H7 (cell line): ENCODE results near the gene LAIR2. TPM values are rescaled to one million over a fixed set of nuclear protein-coding genes. Genes with fewer than 3 reads are reported as not detected.
"Not testable (repeated sequence)": the region's sequence is repeated elsewhere in the genome, so short reads cannot be mapped to it uniquely, and the experiment has no call there.

Source experiments
- DNase-seq: peaks from one replicate; pipeline ENCODE4 v3.0.0; 2012
- H3K27me3 ChIP-seq: 2 replicates; pipeline ENCODE4 v1.6.0; 2011; ENCODE audit warnings: mild to moderate bottlenecking, low read length; ENCODE audit not compliant: control insufficient read depth, insufficient read depth
- H3K36me3 ChIP-seq: replicated peaks from 2 replicates; pipeline ENCODE4 v1.5.1; 2011; ENCODE audit warnings: low read length; ENCODE audit not compliant: control insufficient read depth, insufficient read depth
- H3K4me3 ChIP-seq: 2 replicates; pipeline ENCODE4 v1.5.1; 2011; ENCODE audit warnings: low read depth, mild to moderate bottlenecking, control low read depth, low read length, moderate library complexity; ENCODE audit not compliant: insufficient read depth
- total RNA-seq: library from RNA; depleted of rRNA; stranded (reverse); fragments of >200 nt; shearing (Covaris generic); gene quantifications from 2 replicates; pipeline ENCODE4 v1.2.3, GENCODE V29; 2014

LAIR2 gene
- total RNA-seq, 1 experiment from 2014 or later = not detected

DNA sequence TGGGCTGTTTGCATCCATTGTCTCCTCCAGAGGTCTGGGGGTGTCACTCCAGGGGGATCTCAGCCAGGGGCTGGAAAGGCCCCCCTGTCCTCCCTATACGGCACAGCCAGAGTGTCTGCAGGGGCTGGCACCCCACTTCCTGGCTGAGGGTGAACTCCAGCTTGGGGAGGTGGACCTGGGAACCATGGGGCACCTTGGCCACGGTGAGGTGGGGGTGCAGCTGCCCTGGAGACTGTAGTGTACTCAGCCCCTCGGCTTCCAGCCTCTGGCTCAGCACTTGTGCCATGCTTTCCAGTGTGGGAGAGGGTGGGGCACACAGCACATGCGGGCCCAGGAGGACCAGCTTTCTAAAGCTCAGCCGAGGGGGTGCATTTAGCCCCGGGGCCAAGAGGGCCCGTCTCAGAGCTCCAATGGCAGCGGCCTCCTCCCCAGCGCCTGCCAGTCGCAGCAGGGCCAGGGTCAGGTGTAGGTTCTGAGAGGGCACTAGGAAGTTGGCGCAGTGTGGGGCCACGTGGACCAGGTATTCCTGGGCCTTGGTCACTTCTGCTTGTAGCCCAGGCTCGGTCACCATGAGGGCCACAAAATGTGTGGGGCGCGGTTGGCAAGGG is 40.5 kb upstream of the LAIR2 start:
- Histone ChIP-seq H3K4me3 (peak overlapping the region; percentile 77; the same call in 1 of the 2 replicates), H3K27me3 (peaks cover 7% of the 10 kb centered on the region), H3K36me3 (peaks cover 20% of the 10 kb centered on the region)
- peak; percentile 60 for DNase-seq

DNA sequence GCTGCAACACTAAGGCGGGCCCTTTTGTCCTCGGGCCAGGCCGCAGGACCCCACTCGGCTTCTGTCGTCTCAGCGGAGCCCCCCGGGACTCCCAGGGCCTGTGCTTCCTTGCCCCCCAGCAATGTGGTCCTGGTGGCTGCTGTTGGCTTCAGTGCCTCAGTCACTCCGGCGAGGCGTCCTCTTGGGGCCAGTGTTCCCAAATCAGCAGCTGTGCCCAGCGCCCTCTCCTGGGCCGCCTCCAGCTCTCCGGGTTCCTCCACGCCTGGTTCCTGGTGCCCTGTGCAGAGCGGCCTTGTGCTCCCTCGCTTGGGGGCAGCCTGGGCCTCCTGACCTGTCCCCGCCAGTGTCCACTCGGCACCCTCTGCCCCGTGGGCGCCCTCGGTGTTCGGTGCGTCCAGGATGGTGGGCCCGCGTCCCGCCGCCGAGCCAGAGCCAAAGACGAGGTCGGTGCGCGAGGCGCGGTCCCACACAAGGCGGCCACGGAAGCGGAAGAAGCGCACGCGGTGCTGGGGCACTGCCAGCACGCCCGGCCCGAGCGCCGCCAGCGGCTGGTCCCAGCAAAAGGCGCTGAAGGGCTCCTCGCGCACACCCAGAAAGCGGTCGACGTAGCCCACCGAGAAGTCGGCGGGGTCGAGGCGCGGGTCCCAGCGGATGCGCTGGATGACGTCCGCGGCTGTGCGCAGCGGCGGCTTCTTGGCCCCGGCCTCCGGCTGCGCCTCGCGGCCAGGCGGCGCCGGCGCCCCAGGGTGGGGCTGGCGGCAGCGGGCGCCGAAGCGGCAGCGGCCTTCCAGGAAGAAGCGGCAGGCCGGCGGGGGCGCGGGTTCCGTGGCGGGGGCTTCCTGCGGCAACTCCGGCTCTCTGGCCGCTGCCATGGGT is 39.7 kb upstream of the LAIR2 start:
- peak overlapping the region; percentile 77 for H3K4me3 ChIP-seq
- peak; percentile 86 for DNase-seq
- H3K27me3 ChIP-seq = peaks cover 7% of the 10 kb centered on the region
- H3K36me3 ChIP-seq = peaks cover 15% of the 10 kb centered on the region

DNA sequence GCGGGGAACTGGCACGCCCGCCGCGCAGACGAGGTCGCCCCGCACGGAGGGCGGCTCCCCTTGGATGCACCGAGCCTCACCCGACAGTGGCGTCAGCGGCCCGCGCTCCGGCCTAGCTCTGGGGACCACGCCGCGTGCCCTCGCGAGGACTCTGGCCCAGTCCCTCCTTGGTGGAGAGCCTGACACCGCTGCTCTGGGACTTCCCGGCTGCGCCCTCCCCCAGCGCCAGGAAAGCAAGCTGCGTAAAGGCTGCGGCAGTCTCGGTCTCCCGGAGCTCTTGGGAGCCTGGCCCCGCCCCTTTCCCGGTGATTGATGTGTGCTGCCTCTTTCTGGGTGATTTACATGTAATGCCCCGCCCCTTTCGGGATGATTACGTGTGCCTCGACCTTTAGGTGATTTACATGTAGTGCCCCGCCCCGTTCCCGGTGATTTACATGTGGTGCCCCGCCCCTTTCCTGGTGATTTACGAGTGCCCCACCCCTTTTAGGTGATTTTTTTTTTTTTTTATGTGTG is 39.0 kb upstream of the LAIR2 start, which contains the start of gene LENG9:
Gene LENG9 (minus strand): TSS at position 248 of the 513 bp plus-strand sequence. CDS start 252 bp downstream, outside the sequence.
- DNase-seq = peak; percentile 95
- Histone ChIP-seq H3K4me3 (peak within 1 kb of the TSS; percentile 77), H3K36me3 (peaks cover 8% of the 10 kb centered on the region), H3K27me3 (peaks cover 7% of the 10 kb centered on the region)

DNA sequence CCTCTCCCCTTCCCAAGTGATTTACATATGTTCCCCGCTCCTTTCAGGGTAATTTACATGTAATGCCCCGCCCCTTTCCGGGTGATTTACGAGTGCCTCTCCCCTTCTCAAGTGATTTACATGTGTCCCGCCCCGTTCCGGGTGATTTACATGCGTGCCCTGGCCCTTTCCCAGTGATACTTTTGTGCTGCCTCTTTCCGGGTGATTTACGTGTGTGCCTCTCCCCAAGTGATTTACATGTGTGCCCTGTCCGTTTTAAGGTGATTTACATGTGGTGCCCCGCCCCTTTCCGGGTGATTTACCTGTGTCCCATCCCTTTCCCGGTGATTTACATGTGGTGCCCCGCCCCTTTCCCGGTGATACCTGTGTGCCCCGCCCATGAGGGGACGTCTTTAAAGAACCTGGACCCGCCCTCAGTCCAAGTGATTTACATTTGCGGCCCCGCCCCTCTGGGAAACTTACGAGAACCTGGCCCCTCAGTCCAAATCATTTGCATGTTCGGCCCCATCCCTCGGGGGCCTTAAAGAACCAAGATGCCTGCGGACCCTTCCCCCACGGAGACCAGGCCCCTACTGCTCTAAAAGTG is 38.5 kb upstream of the LAIR2 start:
- Histone ChIP-seq H3K4me3 (peak overlapping the region; percentile 73), H3K36me3 (peaks cover 4% of the 10 kb centered on the region), H3K27me3 (peaks cover 8% of the 10 kb centered on the region)
- DNase-seq = peak; percentile 92

DNA sequence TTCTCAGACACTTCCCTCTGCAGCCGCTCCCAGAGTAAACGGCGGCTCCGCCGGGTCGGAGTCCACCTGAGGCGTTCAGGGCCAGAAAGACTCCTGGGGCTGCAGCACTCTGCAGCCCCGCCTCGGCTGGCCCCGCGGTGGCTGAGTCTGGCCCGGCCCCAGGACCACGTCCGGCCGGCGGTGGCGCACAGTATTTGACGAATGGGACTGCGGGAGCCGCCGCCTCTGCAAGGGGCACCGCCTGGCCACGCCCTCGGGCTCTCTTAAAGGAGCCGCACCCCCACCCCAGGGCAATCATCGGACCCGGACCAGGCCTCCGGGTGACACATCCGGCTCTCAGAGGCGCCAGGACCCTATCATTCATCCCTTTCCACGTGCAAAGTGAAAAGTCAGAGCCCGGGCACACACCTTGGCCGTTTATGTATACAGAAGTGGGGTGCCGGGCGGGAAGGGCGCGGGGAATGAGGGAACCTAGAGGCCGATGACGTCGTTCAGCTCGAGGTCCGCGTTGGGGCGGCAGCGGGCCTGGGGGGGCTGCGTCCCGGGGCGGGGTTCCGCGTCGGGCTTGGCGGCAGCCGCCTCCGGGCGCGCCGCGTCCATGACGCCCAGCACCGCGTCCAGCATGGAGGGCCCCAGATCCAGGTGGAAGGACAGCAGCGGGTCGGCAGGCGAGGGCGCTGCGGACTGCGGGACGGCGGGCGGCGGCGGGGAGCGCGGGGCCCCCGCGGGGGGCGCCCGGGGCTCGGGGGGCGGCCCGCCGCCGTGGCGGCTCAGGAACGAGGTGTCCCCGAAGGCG is 37.8 kb upstream of the LAIR2 start:
- Histone ChIP-seq H3K27me3 (peaks cover 14% of the 10 kb centered on the region), H3K4me3 (peak overlapping the region; percentile 73)

DNA sequence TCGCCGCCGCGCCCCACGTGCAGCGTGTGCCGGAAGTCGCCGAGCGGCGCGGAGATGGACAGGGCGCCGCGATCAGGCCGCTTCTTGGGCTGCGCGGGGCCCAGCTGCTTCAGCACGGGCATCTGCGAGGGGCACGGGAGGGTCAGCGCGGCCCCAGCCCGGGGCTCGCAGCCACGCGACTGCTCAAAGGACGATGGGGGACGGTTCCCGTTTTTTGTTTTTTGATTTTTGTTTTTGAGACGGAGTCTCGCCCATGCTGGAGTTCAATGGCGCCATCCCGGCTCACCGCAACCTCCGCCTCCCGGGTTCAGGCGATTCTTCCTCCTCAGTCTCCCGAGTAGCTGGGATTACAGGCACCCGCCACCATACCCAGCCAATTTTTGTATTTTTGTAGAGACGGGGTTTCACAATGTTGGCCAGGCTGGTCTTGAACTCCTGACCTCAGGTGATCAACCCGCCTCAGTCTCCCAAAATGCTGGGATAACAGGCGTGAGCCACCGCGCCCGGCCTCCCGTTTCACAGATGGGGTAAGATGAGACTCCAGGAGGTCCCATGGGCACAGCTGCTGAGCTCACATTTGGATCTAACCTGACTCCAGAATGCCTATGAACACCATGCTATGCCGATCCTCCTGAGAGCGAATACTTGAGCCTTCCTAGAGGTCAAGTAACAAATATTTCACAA is 37.1 kb upstream of the LAIR2 start:
- DNase-seq = peak; percentile 19

More for the DNA sequence above, 37.8 kb upstream of the LAIR2 start:
- H3K36me3 ChIP-seq = peaks cover 4% of the 10 kb centered on the region
- peak; percentile 96 for DNase-seq

DNA sequence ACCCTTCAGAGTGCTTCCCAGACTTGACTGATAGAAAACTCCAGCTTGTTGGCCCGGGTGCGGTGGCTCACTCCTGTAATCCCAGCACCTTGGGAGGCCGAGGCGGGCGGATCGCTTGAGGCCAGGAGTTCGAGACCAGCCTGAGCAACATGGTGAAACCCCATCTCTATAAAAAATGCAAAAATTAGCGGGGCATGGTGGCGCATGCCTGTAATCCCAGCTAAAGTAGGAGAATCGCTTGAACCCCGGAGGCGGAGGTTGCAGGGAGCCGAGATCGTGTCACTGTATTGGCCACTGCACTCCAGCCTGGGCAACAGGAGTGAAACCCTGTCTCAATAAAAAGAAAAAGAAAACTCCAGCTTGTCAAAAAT is 36.5 kb upstream of the LAIR2 start:
- DNase-seq, H3K36me3 ChIP-seq, H3K4me3 ChIP-seq: not testable (repeated sequence)
- H3K27me3 ChIP-seq = peaks cover 26% of the 10 kb centered on the region

More for the DNA sequence above, 37.1 kb upstream of the LAIR2 start:
- peaks cover 21% of the 10 kb centered on the region for H3K27me3 ChIP-seq
- peak overlapping the region; percentile 5; the same call in 1 of the 2 replicates for H3K4me3 ChIP-seq
- peaks cover 4% of the 10 kb centered on the region for H3K36me3 ChIP-seq

DNA sequence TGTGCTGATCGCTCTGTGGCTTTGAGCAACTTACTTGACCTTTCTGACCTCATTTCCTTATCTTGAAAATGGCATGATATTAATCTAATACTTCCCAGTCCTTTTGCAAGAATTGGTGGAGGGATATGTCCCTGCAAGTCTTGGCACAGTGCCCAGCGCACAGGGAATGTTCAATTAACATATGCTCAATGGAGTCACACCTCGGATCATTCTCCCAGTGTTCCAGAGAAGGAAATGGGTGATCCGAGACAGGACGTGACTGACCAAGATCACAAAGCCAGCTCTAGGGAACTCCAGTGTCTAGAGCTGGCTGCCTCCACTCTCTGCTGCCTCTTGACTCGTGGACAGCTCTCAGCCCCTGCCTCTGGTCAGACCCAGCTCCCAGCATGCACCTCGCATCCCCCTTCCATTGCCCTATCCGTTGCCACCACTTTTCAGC is 33.1 kb upstream of the LAIR2 start:
- DNase-seq = peak; percentile 42
- peaks cover 35% of the 10 kb centered on the region for H3K27me3 ChIP-seq

DNA sequence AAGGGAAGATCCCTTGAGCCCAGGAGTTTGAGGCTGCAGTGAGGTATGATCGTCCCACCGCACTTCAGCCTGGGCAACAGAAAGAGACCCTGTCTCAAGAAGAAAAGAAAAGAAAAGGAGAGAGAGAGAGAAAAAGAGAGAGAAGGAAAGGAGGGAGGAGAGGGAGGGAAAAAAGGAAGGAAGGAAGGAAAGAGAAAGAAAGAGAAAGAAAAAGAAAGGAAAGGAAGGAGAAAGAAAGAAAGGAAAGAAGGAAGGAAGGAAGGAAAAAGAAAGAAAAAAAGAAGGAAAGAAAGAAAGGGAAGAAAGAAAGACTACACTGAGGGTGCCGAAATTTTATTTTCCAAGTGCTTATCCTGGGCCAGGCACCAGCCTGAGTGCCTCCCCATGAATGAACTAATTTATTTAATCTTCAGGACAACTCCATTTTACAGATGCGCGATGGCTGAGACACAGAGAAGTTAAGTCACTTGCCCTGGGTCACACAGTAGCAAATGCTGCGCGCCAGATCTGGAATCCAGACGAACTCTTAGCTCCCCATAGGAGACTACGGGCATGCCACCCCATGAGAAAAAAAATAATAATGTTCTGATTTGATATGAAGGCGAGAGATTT is 32.2 kb upstream of the LAIR2 start:
- DNase-seq = no peak
- Histone ChIP-seq H3K27me3 (peaks cover 33% of the 10 kb centered on the region), H3K36me3 (no peaks in the 10 kb centered on the region), H3K4me3 (no peak overlapping the region)

More for the DNA sequence above, 33.1 kb upstream of the LAIR2 start:
- Histone ChIP-seq H3K36me3 (no peaks in the 10 kb centered on the region), H3K4me3 (no peak overlapping the region)

DNA sequence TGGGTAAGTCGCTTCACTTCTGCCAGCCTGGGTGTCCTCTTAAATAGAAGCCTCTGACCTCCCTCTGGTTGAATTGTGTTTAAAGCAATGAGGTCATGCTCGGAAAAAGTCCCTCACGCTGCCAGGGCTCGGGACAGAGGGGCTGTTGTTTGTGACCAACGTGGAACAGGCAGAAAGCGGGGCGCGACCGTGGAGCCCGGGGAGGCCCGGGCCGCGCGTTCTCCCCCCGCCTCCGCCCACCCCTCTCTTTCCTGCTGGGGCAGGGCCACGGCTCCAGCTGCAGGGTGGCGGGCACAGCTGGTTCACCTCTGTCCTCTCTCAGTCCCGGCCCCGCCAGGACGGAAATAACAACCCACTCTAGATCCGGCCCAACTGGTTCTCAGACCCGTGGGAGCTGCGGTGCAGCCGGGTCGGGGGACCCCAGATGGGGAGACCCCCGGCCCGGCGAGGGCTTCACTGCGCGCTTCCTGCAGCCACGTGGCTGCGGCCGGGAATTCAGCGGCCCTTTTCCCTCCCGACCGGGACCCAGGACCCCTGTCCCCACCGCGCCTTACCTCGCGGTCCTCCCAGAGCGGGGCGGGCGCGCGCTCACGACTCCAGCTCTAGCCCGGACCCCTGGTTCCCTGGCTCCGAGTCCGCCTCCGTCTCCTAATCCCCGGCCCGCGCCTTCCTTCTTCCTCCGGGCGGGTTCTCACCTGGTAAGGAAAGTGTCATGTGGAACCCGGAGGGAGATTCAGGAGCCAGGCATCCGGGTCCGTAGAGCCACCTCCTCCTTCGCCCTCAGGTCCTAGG is 31.4 kb upstream of the LAIR2 start:
- peak overlapping the region; percentile 20; the same call in 1 of the 2 replicates for H3K4me3 ChIP-seq
- H3K27me3 ChIP-seq = peaks cover 28% of the 10 kb centered on the region
- H3K36me3 ChIP-seq = no peaks in the 10 kb centered on the region
- peak; percentile 80 for DNase-seq

DNA sequence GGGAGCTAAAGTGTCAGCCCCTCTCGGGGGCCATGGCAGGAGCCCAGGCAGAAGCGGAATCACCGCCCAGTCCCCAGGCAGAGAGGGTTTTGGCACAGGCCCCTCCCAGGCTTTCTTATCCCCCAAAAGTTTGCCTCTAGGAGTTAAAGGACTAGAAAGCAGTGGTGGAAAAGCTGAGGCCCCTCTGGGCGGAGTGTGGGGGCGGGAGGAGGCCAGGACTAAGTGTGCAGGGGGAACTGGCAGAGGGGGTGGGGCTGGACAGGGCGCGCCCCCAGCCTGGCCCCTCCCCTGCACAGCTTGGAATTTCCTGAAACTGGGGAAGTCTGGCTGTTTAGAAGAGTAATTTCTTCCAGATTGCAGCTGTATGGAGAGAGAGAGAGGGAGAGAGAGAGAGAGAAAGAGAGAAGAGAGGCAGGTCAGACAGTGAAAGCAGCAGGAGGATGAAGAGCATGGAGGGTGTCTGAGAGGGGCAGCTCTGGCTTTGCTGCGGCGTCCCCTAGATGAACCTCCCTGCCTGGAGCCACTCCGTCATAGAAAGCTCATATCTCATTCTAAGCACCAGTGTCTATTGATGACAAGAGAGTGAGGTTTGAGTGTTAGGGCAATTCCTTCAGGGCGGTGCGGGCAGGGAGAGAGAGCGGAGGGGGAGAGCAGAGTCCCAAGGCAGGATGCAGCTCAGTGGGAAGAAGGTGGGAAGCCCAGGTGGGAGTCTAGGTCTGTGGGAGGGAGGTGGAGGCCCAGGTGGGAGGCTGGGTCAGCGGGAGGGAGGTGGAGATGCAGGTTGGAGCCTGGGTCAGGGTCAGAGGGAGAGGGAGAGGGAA is 29.4 kb upstream of the LAIR2 start, which contains the start of gene CDC42EP5:
Gene CDC42EP5 (minus strand): TSS at position 226 of the 821 bp plus-strand sequence. CDS start 7,749 bp downstream, outside the sequence.
- peak; percentile 82 for DNase-seq
- Histone ChIP-seq H3K36me3 (no peaks in the 10 kb centered on the region), H3K27me3 (peaks cover 28% of the 10 kb centered on the region), H3K4me3 (peak within 1 kb of the TSS; percentile 12; the same call in 1 of the 2 replicates)
